OCI-M2 (cell line): Measurements from ENCODE around the gene MANSC4.

Source experiments
- DNase-seq: peaks from one replicate; lab custom pipeline; 2025; ENCODE audit not compliant: unreplicated experiment; lab: John Stamatoyannopoulos, UW

MANSC4 gene

DNA sequence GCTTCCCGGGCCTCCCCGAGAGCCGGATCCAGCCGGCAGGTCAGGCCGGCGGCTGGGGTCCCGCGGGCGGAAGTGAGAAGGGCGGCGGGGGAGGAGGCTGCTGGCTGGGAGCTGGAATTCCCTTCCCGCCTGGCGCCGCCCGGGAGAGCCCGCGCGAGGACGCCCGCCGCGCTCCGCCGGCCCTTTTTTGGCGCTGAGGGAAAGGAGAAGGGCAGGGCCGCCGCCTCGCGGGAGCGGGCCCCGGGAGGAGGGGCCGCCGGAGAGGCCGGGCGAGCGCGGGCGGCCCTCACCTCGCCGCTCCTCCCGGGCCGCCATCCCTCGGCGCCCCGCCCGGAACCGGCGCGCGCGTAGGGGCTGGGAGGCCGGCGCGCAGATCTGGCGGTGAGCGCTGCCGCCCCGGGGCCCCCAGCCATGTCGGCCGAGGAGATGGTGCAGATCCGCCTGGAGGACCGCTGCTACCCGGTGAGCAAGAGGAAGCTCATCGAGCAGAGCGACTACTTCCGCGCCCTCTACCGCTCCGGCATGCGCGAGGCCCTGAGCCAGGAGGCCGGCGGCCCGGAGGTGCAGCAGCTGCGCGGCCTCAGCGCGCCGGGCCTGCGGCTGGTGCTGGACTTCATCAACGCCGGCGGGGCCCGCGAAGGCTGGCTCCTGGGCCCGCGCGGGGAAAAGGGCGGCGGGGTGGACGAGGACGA lies at the start of gene MANSC4, which contains the start of gene KLHL42:
TSS of gene MANSC4 (minus strand) at position 317 of the 692 bp plus-strand sequence. CDS start 8,960 bp downstream, outside the sequence.
TSS of gene KLHL42 (plus strand) at position 314 of the 692 bp plus-strand sequence. CDS start at position 412, 98 bp downstream.
- no peak for DNase-seq

DNA sequence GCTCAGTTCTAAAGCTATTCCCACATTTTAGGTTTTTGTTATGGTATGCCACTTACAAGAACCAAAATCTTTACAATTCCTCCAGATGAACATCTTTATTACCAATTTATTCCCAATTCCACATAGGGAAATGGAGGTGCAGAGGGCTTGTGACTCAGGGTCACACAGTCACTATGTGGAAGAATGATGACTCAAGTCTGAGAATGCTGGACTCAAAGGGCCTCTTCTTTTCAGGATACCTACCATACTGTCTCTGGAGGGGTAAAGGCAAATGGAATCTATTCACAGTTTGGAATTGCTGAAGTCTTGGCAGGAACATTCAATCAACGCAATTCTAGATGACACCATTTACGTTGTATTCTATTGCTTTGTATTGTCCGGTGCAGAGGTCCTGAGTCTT lies 48.2 kb upstream of the MANSC4 start:
- no peak for DNase-seq

DNA sequence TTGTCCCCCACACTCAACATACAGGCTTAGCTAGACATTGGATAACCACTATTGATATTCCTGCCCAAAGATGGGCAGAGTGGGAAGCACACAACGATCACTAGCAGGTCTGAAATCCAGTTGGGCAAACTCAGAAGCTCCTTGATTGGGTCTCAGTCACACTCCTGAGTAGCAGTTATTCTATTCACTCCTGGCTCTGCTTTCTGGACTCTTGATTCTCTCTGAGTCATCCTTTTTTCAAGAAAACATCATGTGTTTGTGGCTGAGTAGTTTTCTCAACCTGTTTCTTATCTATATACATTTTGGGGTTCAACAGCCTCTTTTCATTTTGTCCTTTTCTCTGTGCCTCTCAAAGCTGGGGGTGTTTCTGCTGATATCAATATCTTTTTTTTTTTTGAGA lies 46.0 kb upstream of the MANSC4 start:
- no peak for DNase-seq

DNA sequence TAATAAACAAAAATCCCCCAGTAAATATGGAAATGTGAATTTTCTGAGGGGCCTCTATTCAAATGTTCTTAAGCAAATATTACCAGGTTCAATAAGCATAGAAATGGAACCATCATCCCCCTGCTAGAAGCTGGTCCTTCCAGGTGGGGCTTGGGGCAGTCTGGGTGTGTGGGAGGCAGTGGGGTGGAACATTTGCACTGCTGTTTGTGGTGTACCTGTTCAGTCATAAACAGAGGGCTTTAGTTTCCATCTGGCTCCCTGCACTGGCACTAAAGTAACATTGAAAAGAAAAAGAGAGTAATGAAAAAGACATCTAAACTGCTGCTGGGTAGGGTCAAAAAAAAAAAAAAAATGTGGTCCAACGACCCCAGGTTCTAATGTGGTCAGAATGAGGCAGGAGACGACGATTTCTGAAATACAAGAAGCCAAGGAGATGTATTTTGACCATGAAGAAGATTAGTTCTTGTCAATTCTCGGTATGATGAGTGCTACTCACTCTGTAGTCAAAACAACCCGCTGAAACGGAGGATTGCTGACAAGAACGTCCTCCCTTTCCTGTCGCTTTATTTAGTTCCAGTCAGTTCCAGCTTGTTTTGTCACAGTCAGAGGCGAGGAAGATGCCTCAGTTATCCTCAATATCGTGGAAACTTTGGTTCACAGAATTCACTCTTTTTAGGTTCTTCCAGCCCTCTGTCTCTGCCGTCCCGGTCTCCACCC lies 44.2 kb upstream of the MANSC4 start:
- no peak for DNase-seq

DNA sequence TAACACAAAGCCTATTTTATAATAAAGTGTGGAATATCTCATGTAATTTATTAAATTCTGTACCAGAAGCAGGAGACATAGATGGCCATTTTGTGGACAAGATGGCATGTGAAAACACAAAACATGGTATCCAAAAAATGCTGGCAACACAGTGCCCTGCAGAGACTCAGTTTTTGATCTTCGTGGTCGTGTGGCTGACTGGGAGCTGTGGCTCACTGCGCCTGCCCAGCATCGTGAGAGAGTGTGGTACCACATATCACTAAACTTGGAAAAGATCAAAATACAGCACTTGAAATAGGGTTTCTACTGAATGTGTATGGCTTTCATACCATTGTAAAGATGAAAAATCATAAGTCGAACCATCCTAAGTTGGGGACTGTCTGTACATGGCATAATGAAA lies 43.0 kb upstream of the MANSC4 start:
- DNase-seq = no peak

DNA sequence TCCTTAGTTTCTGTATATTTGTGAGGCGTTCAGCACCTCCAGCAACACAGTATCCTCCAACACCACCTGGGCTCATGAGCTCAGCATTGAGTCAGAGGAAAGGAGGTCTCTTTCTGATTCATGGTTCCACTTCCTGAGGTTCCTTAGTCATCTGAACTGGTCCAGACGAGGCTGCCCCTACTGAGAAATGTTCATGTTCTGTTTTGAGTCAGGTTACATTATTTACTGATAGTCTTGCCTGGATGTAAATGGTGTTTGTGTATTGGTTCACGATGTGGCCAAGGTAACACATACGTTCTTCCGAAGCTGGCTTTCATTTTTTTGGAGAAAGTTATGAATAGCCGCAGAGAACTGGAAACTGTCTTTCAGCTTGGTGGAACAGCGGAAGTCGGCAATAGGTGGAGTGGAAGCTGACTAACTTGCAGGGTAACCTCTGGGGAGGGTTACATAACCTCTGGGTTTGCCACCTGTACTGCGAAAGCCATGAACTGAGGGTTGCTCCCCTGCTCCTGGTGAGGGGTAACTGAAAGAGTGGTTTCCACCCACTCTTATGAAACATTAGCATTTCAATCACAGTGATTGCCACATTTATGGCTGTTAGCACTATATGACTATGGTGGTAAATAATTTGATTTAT lies 42.2 kb upstream of the MANSC4 start:
- no peak for DNase-seq

DNA sequence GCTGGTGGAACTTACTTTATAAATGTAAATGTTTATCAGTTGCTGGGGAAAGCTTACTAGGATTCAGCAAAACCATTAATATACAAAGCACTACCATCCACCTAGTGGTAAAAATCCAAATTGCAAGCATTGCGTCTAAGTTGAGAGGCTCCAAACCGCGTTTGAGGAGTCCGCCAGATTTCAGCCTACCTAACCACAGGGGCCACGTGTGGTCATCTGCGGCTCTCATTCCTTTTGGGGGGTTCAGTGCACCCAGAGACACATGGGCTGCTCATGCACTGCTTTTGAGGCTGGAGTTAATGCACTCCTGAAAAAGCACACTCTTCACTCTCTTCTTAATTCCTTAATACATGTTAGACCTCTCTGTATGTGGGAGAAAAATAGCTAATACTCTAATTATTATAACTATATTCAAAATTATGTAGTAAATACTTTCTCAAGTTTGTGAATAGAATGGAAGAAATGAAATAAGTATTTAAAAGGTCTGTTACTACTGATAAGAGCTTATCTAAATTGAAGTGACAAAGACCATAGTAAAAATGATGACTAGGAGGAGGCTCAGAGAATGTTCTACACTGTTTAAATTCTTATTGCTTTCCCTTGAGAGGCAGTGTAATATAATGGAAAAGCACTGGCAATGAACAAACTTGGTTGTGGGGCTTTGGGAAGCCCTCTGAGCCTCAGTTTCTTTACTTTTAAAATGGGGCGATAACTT lies 41.4 kb upstream of the MANSC4 start:
- no peak for DNase-seq

DNA sequence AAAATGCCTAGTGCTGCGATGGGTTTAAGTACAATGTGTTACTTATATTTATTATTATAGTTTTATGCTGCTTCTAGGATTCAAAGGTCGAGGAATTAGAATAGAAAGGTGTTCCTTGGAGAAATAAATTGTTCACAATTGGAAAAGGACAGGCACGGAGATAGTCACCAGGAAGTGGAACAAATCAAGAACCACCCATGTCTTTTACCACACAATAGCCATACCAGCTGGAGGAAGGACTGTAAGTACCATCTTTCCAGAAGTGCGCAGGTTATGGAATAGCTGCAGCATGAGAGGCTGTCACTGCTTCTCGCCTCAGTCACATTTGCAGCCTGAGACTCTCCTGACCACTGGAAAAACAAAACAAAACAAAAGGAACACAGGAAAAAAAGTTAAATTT lies 40.5 kb upstream of the MANSC4 start:
- DNase-seq = no peak

DNA sequence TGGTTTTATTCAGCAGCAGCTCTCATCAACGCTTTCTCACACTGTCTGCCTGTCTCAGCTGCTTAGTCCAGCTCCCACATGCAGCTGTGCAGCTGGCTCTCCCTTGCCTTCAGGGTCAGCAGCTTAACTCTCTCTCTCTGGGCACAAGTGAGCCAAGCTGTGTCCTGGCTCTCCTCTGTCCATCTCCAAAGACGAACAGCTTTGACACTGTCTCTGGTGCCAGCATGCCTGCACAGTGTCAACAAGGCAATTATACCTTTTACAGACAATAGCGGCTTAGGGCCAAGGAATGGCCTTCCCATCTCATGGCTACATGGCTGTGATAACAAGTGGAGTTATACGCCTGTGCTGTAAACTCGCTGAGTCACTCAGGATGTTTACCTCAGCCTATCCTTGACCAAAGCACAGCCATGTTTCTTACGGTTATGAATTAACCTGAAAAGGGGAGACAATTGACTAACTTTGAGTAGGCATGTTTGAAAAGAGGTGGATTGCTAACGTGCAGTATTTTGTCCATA lies 38.4 kb upstream of the MANSC4 start:
- no peak for DNase-seq

DNA sequence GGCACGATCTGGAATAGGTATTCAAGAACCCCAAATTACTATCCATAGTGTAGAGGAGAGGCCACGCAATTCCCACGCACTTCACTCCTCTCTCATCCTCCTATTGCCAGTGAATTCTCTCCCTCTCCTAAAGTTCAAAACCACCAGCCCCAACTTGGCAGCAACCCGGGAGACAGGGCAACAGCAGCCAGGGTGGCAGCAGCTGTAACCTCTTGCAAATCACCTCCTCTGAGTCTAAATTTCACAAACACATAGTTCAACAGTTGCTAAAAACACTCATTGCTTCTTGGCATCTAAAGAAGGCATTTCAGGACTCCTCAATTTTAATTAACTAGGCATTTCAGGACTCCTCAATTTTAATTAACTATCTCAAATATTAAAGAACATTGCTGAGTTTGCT lies 37.7 kb upstream of the MANSC4 start:
- DNase-seq = no peak

DNA sequence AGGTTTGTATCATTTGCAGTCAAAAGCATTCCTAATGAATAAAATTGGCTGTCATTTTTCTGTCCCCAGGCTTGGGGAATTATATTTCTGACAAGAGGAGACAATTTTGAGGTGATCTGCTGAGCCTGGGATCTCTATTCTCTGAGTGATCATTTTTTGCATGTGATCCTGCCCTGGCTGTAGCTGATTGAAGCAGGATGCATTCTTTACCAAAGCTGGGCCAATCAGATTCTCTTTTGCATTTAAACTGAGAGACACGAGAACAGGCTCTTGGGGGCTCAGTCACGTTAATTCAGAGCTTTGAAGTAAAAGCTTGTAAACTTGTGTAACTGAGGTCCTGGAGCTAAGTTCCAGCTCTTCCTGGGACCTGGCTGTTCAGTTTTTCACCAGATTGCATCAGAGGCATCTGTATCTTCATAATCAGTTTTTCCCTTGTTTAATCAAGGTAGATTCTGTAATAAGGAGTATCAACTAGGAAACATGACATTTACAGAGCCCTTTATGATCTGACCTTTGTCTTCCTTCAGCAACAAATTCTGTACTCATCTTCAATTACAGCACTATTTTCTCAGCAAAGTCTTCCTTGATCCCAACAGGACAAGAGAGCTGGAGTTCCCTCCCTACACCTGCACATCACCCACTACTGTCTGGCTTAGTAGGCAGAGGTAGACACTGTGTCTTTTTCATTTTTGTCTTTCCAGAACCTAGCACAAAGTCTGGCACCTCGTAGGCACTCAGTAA lies 35.0 kb upstream of the MANSC4 start:
- DNase-seq = no peak

DNA sequence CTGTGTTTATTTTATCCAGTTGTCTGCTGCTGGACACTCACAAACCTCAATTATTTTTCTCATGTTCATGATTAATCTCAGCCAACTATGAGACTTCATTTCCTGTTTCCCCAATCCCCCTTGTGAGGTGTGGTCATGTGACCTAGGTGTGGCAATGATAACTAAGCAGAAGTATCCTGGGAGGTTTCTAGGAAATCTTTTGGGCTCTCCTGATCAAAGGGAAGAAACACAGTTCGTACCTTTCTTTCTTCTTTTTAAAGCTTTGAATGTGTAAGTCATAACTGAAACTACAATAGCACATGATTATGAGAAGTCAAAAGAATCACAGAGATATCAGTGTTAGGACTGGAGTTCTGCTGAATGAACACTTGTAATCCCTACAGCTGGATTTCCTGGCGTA lies 34.4 kb upstream of the MANSC4 start:
- DNase-seq = no peak

DNA sequence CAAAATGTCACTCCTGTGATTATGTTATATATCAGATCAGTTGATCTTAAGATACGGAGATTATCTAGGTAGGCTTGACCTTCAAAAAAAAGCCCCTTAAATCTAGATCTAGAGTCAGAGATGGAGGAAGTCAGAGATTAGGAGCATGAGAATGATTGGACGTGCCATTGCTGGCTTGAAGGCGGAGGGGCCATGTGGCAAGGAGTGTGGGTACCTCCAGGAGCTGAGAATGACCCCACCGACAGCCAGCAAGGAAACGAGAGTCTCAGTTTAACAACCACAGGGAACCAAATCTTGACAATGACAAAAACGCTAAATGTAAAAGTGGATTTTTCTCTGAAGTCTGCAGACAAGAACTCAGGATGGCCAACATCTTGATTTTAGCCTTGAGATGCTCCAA lies 32.5 kb upstream of the MANSC4 start:
- no peak for DNase-seq

DNA sequence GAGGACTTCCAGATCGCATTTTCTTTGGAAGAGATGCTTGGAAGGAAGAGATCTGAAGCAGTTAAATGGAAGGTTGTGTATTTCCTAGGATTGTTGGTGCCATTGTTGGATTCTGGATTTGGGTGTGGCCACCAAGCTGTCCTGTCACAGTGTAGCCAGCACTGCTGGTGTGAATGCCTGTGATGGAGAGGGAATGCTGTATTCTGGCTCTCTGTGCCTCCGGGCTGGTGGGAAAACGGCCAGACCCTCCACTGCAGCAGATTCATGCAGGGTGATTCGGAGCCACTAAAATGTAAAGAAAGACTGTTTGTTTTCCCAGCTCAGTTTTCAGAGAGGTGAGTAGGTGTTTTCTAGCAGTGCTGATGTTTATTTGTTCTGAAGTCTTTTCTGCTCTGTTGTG lies 30.7 kb upstream of the MANSC4 start:
- no peak for DNase-seq

DNA sequence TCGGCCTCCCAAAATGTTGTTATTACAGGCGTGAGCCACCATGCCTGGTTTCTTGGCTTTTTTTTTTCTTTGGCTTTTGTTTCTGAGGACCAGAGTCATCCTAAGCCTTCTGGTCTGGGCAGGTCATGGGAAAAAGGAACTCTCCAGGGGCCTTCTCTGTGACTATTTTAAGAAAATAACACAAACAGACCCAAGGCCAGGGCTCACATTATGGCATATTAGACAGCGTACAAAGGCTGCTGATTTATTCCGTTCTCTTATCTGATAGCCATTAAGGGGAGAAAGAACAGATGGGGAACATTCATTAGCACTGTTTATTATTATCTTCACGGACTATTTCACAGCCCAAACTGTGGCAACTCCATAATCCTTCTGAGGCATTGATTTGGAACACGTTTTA lies 28.8 kb upstream of the MANSC4 start:
- no peak for DNase-seq

DNA sequence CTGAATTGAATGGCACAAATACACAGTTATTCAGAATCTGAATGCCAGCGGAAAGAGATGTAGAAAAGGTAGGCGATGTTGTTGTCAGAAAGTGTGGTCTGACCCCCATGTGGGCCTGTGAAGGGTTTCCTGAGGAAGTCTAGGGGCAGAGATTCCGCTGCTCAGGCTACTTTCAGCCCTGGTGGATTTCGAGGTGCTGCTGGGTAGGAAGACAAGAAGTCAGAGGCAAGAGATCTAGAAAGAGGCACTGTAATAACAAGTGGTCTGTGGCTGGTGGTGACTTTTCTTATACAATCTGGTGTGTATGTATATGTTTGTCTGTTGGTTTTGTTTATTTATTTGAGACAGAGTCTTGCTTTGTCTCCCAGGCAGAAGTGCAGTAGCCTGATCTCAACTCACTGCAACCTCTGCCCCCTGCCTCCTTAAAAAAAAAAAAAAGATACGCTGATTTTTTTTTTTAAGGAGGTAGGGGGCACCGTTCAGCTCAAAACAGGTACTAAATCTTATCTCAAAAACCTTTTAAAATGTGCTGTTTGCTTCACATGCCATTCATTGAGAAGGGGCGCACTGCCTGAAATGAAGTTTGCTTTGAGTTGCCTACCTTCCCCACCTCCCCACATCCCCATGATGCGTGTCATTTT lies 27.1 kb upstream of the MANSC4 start:
- DNase-seq = no peak

DNA sequence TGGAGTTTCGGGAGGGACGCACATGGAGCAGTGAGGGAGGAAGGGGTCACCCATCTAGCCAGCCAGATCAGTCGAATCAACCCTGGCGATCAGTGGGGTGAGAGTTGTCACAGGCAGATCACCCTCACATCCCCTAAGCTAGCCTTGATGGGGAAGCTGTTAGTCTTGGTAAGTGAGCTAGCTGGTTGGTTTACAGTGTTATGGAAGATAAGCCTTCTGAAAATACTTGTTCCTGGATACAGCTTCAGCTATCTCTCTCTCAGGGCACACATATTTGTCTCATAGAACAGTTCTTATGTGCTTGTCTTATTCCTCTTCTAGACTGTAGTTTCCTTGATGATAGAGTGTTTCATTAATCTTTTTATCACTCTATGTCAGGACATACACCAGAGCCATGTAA lies 26.2 kb upstream of the MANSC4 start:
- no peak for DNase-seq

DNA sequence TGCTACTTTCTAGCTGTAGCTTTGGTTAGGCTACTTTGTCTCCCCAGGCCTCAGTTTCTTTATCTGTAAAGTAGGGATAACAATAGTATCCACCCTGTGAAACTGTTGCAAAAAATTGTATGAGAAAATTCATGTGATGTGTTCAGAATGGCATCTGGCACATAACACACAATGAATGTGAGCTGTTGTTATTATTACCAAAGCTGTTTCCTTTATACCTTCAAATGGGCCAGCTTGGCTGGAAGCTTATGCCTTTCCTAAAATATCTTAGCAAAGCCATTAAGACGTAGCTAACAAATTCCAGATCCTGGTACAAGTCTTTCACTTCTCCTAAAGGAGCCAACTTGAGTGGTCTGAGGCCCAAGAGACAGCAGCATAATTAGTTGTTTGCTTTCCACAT lies 25.2 kb upstream of the MANSC4 start:
- DNase-seq = no peak

DNA sequence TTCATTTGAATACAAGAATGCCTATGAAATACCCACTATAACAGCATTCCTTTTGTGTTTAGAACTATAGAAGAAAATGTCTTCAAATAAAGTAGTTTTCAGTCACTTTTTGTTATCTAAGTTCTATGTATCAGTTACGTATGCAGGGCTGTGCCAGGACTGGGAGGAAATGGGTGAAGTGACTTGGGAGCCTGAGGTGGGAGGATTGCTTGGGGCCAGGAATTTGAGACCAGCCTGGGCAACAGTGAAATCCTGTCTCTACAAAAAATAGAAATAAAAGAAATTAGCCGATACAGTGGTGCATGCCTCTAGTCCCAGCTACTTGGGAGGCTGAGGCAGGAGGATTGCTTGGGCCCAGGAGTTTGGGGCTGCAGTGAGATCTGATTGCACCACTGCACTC lies 22.9 kb upstream of the MANSC4 start:
- DNase-seq = no peak

DNA sequence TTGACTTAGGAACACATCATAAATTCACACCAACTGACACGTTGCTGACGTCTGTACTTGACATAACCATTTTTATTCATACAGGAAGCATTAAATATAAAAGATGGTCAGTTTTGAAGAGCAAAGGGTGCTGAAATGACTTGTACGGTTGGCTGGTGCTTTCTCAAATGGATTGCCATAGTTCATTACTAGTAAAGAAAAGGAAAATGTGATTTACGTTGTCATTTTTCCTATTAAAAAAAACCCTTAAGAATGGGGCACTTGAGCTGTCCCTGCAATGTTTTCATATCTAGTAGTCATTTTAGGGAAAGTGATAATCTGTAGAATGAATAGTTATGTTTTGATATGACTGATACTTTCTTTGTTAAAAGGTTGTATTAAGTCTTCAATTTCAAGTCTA lies 22.5 kb upstream of the MANSC4 start:
- no peak for DNase-seq
